ENCODE results near the gene SH2B3.
"Not testable (repeated sequence)": the region's sequence is repeated elsewhere in the genome, so short reads cannot be mapped to it uniquely, and the experiment has no call there.

Gene SH2B3

GRCh38 chr12:111396726-111397445, 8.8 kb upstream of the SH2B3 start:
- TF ChIP-seq, protein P1, sequence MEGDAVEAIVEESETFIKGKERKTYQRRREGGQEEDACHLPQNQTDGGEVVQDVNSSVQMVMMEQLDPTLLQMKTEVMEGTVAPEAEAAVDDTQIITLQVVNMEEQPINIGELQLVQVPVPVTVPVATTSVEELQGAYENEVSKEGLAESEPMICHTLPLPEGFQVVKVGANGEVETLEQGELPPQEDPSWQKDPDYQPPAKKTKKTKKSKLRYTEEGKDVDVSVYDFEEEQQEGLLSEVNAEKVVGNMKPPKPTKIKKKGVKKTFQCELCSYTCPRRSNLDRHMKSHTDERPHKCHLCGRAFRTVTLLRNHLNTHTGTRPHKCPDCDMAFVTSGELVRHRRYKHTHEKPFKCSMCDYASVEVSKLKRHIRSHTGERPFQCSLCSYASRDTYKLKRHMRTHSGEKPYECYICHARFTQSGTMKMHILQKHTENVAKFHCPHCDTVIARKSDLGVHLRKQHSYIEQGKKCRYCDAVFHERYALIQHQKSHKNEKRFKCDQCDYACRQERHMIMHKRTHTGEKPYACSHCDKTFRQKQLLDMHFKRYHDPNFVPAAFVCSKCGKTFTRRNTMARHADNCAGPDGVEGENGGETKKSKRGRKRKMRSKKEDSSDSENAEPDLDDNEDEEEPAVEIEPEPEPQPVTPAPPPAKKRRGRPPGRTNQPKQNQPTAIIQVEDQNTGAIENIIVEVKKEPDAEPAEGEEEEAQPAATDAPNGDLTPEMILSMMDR (conservative IDR thresholded peaks at IDR 0.05; ENCODE audit: low read length) = peak; percentile 96
- no peak for TF ChIP-seq EZH2phosphoT487 (IDR thresholded peaks at IDR 0.05; ENCODE audit: borderline replicate concordance)
- Histone ChIP-seq H3K9ac (ENCODE audit: low read depth, low read length, poor library complexity, severe bottlenecking) (no peak overlapping the region), H3K9me2 (replicated peaks; ENCODE audit: low read depth, low read length) (no peaks in the 10 kb centered on the region), H3K9me3 (ENCODE audit: insufficient read depth, low read depth, low read length) (no peaks in the 10 kb centered on the region), H3K36me3 (ENCODE audit: insufficient read depth, low read length) (no peaks in the 10 kb centered on the region), H3K27me3 (ENCODE audit: insufficient read depth, low read length, poor library complexity, severe bottlenecking) (no peaks in the 10 kb centered on the region), H3F3A (ENCODE audit: low read depth) (no peaks in the 10 kb centered on the region), H3K4me1 (ENCODE audit: insufficient read depth, low read length, poor library complexity, severe bottlenecking) (peaks cover 6% of the 10 kb centered on the region), H3K4me3 (ENCODE audit: low read length, poor library complexity, severe bottlenecking) (no peak overlapping the region), H4K20me1 (ENCODE audit: insufficient read depth, low read length, poor library complexity, severe bottlenecking) (no peaks in the 10 kb centered on the region), H3K4me2 (ENCODE audit: low read depth, low read length, poor library complexity, severe bottlenecking) (peak overlapping the region; percentile 52), H2AFZ (ENCODE audit: low read length) (no peak overlapping the region), H3K79me2 (ENCODE audit: insufficient read depth, low read length) (no peaks in the 10 kb centered on the region)

DNA sequence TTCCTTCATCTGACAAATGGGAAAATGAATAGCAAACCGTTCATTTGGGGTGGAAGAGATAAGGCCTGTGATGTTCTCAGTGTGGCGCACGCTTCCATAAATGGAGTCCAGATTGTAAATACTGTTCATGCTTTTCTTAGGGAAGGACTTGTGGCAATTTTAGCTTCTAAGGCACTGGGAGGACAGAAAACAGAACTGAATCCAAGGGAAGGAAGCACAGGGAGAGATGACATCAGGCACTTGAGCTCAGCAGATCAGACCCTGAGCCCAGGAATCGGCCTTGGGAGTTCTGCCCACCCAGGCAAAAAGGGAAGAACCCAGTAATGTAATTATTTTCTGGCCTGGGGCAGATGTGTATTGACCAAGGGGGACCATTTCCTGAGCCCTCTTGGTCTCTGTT, 7.2 kb upstream of the SH2B3 start:
- Histone ChIP-seq H3K27me3 (ENCODE audit: insufficient read depth, low read length, poor library complexity, severe bottlenecking) (no peaks in the 10 kb centered on the region), H3K9me2 (replicated peaks; ENCODE audit: low read depth, low read length) (no peaks in the 10 kb centered on the region), H3K4me1 (ENCODE audit: insufficient read depth, low read length, poor library complexity, severe bottlenecking) (peaks cover 6% of the 10 kb centered on the region), H2AFZ (ENCODE audit: low read length) (no peak overlapping the region), H3K9me3 (ENCODE audit: insufficient read depth, low read depth, low read length) (no peaks in the 10 kb centered on the region), H3K4me2 (ENCODE audit: low read depth, low read length, poor library complexity, severe bottlenecking) (no peak overlapping the region), H3K4me3 (ENCODE audit: low read length, poor library complexity, severe bottlenecking) (no peak overlapping the region), H3K79me2 (ENCODE audit: insufficient read depth, low read length) (no peaks in the 10 kb centered on the region), H3K36me3 (ENCODE audit: insufficient read depth, low read length) (no peaks in the 10 kb centered on the region), H4K20me1 (ENCODE audit: insufficient read depth, low read length, poor library complexity, severe bottlenecking) (no peaks in the 10 kb centered on the region), H3F3A (ENCODE audit: low read depth) (no peaks in the 10 kb centered on the region), H3K9ac (ENCODE audit: low read depth, low read length, poor library complexity, severe bottlenecking) (no peak overlapping the region)
- TF ChIP-seq, protein P1 (conservative IDR thresholded peaks at IDR 0.05; ENCODE audit: low read length) = no peak
- no peak for TF ChIP-seq EZH2phosphoT487 (IDR thresholded peaks at IDR 0.05; ENCODE audit: borderline replicate concordance)

- H3K27me3 ChIP-seq (ENCODE audit: insufficient read depth, low read length, poor library complexity, severe bottlenecking); H4K20me1 ChIP-seq (ENCODE audit: insufficient read depth, low read length, poor library complexity, severe bottlenecking); H3K4me2 ChIP-seq (ENCODE audit: low read depth, low read length, poor library complexity, severe bottlenecking); H3K9me2 ChIP-seq (replicated peaks; ENCODE audit: low read depth, low read length); H3K4me3 ChIP-seq (ENCODE audit: low read length, poor library complexity, severe bottlenecking); H3K9ac ChIP-seq (ENCODE audit: low read depth, low read length, poor library complexity, severe bottlenecking); H3K9me3 ChIP-seq (ENCODE audit: insufficient read depth, low read depth, low read length); H3F3A ChIP-seq (ENCODE audit: low read depth); H3K79me2 ChIP-seq (ENCODE audit: insufficient read depth, low read length); H3K36me3 ChIP-seq (ENCODE audit: insufficient read depth, low read length); H2AFZ ChIP-seq (ENCODE audit: low read length): not testable (repeated sequence)
- peaks cover 12% of the 10 kb centered on the region for H3K4me1 ChIP-seq (ENCODE audit: insufficient read depth, low read length, poor library complexity, severe bottlenecking)
Observed at GRCh38 chr12:111399741-111400404, 5.8 kb upstream of the SH2B3 start.
